HL-60 (cell line): ENCODE data around the gene CCDC102A.

ENCODE experiments used
- GABPA ChIP-seq: IDR thresholded peaks from 2 replicates; pipeline ENCODE4 v1.6.1; 2012; ENCODE audit warnings: low read depth
- TF ChIP-seq, protein P1 (sequence below): IDR thresholded peaks from one replicate; pipeline ENCODE4 v1.5.1; 2011; ENCODE audit warnings: low read length, control low read depth, inconsistent platforms; ENCODE audit not compliant: insufficient read depth

DNA sequence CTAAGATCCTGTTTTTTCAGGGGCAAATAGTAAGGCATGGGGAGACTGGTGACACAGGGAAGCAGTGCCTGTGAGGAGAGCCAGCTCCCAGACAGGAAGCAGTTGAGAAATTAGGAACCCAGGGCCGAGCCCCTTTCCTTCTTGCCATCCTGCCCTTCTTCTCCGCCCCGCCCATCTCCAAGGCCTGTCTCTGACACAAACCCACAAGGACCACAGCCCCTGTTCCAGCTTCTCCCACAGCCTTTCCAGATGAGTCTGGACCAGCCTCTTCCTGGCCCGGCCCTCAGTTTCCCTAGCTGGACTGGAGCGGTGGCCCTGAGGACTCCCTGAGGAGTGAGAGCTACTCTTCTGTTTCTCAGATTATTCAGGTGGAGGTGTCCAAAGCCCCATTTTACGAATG is 9.9 kb downstream of the CCDC102A start:
- TF ChIP-seq, protein P1, sequence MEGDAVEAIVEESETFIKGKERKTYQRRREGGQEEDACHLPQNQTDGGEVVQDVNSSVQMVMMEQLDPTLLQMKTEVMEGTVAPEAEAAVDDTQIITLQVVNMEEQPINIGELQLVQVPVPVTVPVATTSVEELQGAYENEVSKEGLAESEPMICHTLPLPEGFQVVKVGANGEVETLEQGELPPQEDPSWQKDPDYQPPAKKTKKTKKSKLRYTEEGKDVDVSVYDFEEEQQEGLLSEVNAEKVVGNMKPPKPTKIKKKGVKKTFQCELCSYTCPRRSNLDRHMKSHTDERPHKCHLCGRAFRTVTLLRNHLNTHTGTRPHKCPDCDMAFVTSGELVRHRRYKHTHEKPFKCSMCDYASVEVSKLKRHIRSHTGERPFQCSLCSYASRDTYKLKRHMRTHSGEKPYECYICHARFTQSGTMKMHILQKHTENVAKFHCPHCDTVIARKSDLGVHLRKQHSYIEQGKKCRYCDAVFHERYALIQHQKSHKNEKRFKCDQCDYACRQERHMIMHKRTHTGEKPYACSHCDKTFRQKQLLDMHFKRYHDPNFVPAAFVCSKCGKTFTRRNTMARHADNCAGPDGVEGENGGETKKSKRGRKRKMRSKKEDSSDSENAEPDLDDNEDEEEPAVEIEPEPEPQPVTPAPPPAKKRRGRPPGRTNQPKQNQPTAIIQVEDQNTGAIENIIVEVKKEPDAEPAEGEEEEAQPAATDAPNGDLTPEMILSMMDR: no peak
- TF ChIP-seq GABPA: no peak
